Activated CD4-positive, alpha-beta T cell treated with anti-CD3 and anti-CD28 coated beads, Interleukin-2, amount 10 ng/mL, durations not matched to agents 24 days and 14 days (primary cell): ENCODE data around the gene TBC1D9. TPM values are rescaled to one million over a fixed set of nuclear protein-coding genes. Genes with fewer than 3 reads are reported as not detected.

Experiments
- DNase-seq: peaks from one replicate; pipeline ENCODE4 v3.0.0; 2022
- H3K27ac Mint-ChIP-seq: one replicate; pipeline ENCODE4 v1.8.0; 2022; ENCODE audit warnings: mild to moderate bottlenecking, mixed read lengths
- H3K27me3 Mint-ChIP-seq: one replicate; pipeline ENCODE4 v1.8.0; 2022; ENCODE audit warnings: mixed read lengths
- H3K36me3 Mint-ChIP-seq: one replicate; pipeline ENCODE4 v1.8.0; 2022; ENCODE audit warnings: low read depth, mild to moderate bottlenecking, mixed read lengths
- H3K4me1 Mint-ChIP-seq: one replicate; pipeline ENCODE4 v1.8.0; 2021; ENCODE audit warnings: mixed read lengths
- H3K4me3 Mint-ChIP-seq: one replicate; pipeline ENCODE4 v1.8.0; 2022; ENCODE audit warnings: mild to moderate bottlenecking, moderate library complexity, mixed read lengths
- H3K9me3 Mint-ChIP-seq: one replicate; pipeline ENCODE4 v1.8.0; 2021; ENCODE audit warnings: mixed read lengths
- intact Hi-C: fragments of 100-400 bp; cut with micrococcal nuclease; formaldehyde crosslinking; loops from one replicate; pipeline ENCODE4 v1.15.1; 2023
- total RNA-seq: library from RNA; stranded (reverse); gene quantifications from 2 replicates; pipeline ENCODE4 v1.2.3, GENCODE V29; 2022

The TBC1D9 gene
- total RNA-seq, 1 donor from 2014 or later: not detected

- intact Hi-C loops: no loop called here
- H3K9me3 Mint-ChIP-seq: no peaks in the 10 kb centered on the region
- H3K4me3 Mint-ChIP-seq: no peak overlapping the region
- no peaks in the 10 kb centered on the region for H3K4me1 Mint-ChIP-seq
- H3K27me3 Mint-ChIP-seq: peaks cover 15% of the 10 kb centered on the region
- no peak for DNase-seq
- no peaks in the 10 kb centered on the region for H3K36me3 Mint-ChIP-seq
- H3K27ac Mint-ChIP-seq: no peak overlapping the region
Measured at GRCh38 chr4:140653718-140654494, 102.3 kb downstream of the TBC1D9 start.

- no peaks in the 10 kb centered on the region for H3K36me3 Mint-ChIP-seq
- no peaks in the 10 kb centered on the region for H3K9me3 Mint-ChIP-seq
- no peaks in the 10 kb centered on the region for H3K4me1 Mint-ChIP-seq
- intact Hi-C loops: no loop called here
- H3K4me3 Mint-ChIP-seq: no peak overlapping the region
- H3K27me3 Mint-ChIP-seq: peaks cover 17% of the 10 kb centered on the region
- no peak for DNase-seq
- H3K27ac Mint-ChIP-seq: no peak overlapping the region
Measured at GRCh38 chr4:140652601-140653000, 103.6 kb downstream of the TBC1D9 start.

GRCh38 chr4:140648716-140649308 lies 107.4 kb downstream of the TBC1D9 start:
- no peaks in the 10 kb centered on the region for H3K36me3 Mint-ChIP-seq
- H3K9me3 Mint-ChIP-seq: no peaks in the 10 kb centered on the region
- intact Hi-C loops: no loop called here
- H3K4me1 Mint-ChIP-seq: no peaks in the 10 kb centered on the region
- H3K4me3 Mint-ChIP-seq: no peak overlapping the region
- H3K27me3 Mint-ChIP-seq: peaks cover 11% of the 10 kb centered on the region
- H3K27ac Mint-ChIP-seq: no peak overlapping the region
- DNase-seq: no peak

- intact Hi-C loops: no loop called here
- Mint-ChIP-seq H3K9me3 (no peaks in the 10 kb centered on the region), H3K27ac (no peak overlapping the region), H3K4me1 (no peaks in the 10 kb centered on the region), H3K36me3 (no peaks in the 10 kb centered on the region), H3K4me3 (no peak overlapping the region), H3K27me3 (peaks cover 6% of the 10 kb centered on the region)
- DNase-seq: no peak
Measured at GRCh38 chr4:140645614-140646412, 110.4 kb downstream of the TBC1D9 start.

GRCh38 chr4:140645196-140645595 lies 111.0 kb downstream of the TBC1D9 start:
- intact Hi-C loops: no loop called here
- Mint-ChIP-seq H3K9me3 (no peaks in the 10 kb centered on the region), H3K4me1 (no peaks in the 10 kb centered on the region), H3K27me3 (peaks cover 6% of the 10 kb centered on the region), H3K4me3 (no peak overlapping the region), H3K27ac (no peak overlapping the region), H3K36me3 (no peaks in the 10 kb centered on the region)
- no peak for DNase-seq

GRCh38 chr4:140644470-140645185 lies 111.6 kb downstream of the TBC1D9 start:
- H3K9me3 Mint-ChIP-seq: no peaks in the 10 kb centered on the region
- intact Hi-C loops: no loop called here
- no peak overlapping the region for H3K27ac Mint-ChIP-seq
- no peaks in the 10 kb centered on the region for H3K36me3 Mint-ChIP-seq
- peaks cover 6% of the 10 kb centered on the region for H3K27me3 Mint-ChIP-seq
- no peak for DNase-seq
- H3K4me1 Mint-ChIP-seq: no peaks in the 10 kb centered on the region
- H3K4me3 Mint-ChIP-seq: no peak overlapping the region

GRCh38 chr4:140643571-140644055 lies 112.6 kb downstream of the TBC1D9 start:
- intact Hi-C loops: no loop called here
- Mint-ChIP-seq H3K36me3 (no peaks in the 10 kb centered on the region), H3K27me3 (peaks cover 2% of the 10 kb centered on the region), H3K27ac (no peak overlapping the region), H3K4me3 (no peak overlapping the region), H3K9me3 (no peaks in the 10 kb centered on the region), H3K4me1 (no peaks in the 10 kb centered on the region)
- no peak for DNase-seq

GRCh38 chr4:140642674-140643437 lies 113.3 kb downstream of the TBC1D9 start:
- Mint-ChIP-seq H3K4me1 (no peaks in the 10 kb centered on the region), H3K27me3 (peaks cover 2% of the 10 kb centered on the region), H3K4me3 (no peak overlapping the region), H3K9me3 (no peaks in the 10 kb centered on the region), H3K27ac (no peak overlapping the region), H3K36me3 (no peaks in the 10 kb centered on the region)
- DNase-seq: no peak
- intact Hi-C loops: no loop called here

GRCh38 chr4:140641789-140642439 lies 114.3 kb downstream of the TBC1D9 start:
- Mint-ChIP-seq H3K27me3 (peaks cover 2% of the 10 kb centered on the region), H3K27ac (no peak overlapping the region), H3K9me3 (no peaks in the 10 kb centered on the region), H3K4me1 (no peaks in the 10 kb centered on the region), H3K36me3 (no peaks in the 10 kb centered on the region), H3K4me3 (no peak overlapping the region)
- intact Hi-C loops: no loop called here
- no peak for DNase-seq

- Mint-ChIP-seq H3K27me3 (peaks cover 2% of the 10 kb centered on the region), H3K4me1 (no peaks in the 10 kb centered on the region), H3K27ac (no peak overlapping the region), H3K36me3 (no peaks in the 10 kb centered on the region), H3K9me3 (no peaks in the 10 kb centered on the region), H3K4me3 (no peak overlapping the region)
- no peak for DNase-seq
- intact Hi-C loops: no loop called here
Measured at GRCh38 chr4:140641105-140641555, 115.1 kb downstream of the TBC1D9 start.

- Mint-ChIP-seq H3K27ac (no peak overlapping the region), H3K27me3 (peaks cover 2% of the 10 kb centered on the region), H3K9me3 (no peaks in the 10 kb centered on the region), H3K4me1 (no peaks in the 10 kb centered on the region), H3K4me3 (no peak overlapping the region), H3K36me3 (no peaks in the 10 kb centered on the region)
- intact Hi-C loops: no loop called here
- DNase-seq: no peak
Measured at GRCh38 chr4:140640150-140640748, 115.9 kb downstream of the TBC1D9 start.

GRCh38 chr4:140639066-140639465 lies 117.1 kb downstream of the TBC1D9 start:
- Mint-ChIP-seq H3K4me1 (no peaks in the 10 kb centered on the region), H3K27ac (no peak overlapping the region)
- intact Hi-C loops: loop anchor here (10.0 kb wide), 1 partner anchor 114 kb away; the partner anchor contains the start of gene ELMOD2

More at GRCh38 chr4:140639066-140639465, 117.1 kb downstream of the TBC1D9 start:
- H3K4me3 Mint-ChIP-seq: no peak overlapping the region
- H3K9me3 Mint-ChIP-seq: no peaks in the 10 kb centered on the region
- H3K36me3 Mint-ChIP-seq: no peaks in the 10 kb centered on the region
- no peak for DNase-seq
- peaks cover 2% of the 10 kb centered on the region for H3K27me3 Mint-ChIP-seq
